ENCODE measurements around the gene PFDN4. TPM values are rescaled to one million over a fixed set of nuclear protein-coding genes. Genes with fewer than 3 reads are reported as not detected.

The PFDN4 gene
- total RNA-seq, 2 donors from 2014 or later: 72.7 to 89.8 TPM

GRCh38 chr20:54212871-54213270 is 5.0 kb downstream of the PFDN4 start:
- peaks cover 56% of the 10 kb centered on the region for H3K36me3 Mint-ChIP-seq (ENCODE audit: low read depth)
- H3K4me1 ChIP-seq (ENCODE audit: control insufficient read depth, insufficient read depth, low read length): peaks cover 10% of the 10 kb centered on the region
- no peak overlapping the region for H3K4me3 Mint-ChIP-seq
- no peak for DNase-seq
- H3K9me3 ChIP-seq (ENCODE audit: control insufficient read depth, low read length): peaks cover 7% of the 10 kb centered on the region
- H3K9me3 Mint-ChIP-seq: no peaks in the 10 kb centered on the region
- no peaks in the 10 kb centered on the region for H3K27me3 Mint-ChIP-seq (ENCODE audit: insufficient read depth)
- no peak overlapping the region for H3K27ac Mint-ChIP-seq
- H3K27me3 ChIP-seq (ENCODE audit: control insufficient read depth, insufficient read depth, low read length, poor library complexity, severe bottlenecking): no peaks in the 10 kb centered on the region
- 95 to 100% methylated on average over 1 to 3 of the region's 3 CpGs for WGBS, 2 experiments (ENCODE audit: insufficient coverage in 1 of 2, insufficient read length in 1 of 2)
- H3K4me3 ChIP-seq (ENCODE audit: low read length): no peak overlapping the region
- H3K4me1 Mint-ChIP-seq: peaks cover 16% of the 10 kb centered on the region
- H3K27ac ChIP-seq (ENCODE audit: low read depth, low read length): no peak overlapping the region
- H3K36me3 ChIP-seq (ENCODE audit: control insufficient read depth, insufficient read depth, low read length): peaks cover 51% of the 10 kb centered on the region
- no peak overlapping the region for H3K9ac ChIP-seq (ENCODE audit: extremely low read depth, low read length, poor library complexity, severe bottlenecking)
- TF ChIP-seq CTCF (conservative IDR thresholded peaks at IDR 0.05): no peak

- H3K4me1 Mint-ChIP-seq: peaks cover 7% of the 10 kb centered on the region
- Histone ChIP-seq H3K36me3 (ENCODE audit: control insufficient read depth, insufficient read depth, low read length) (peaks cover 56% of the 10 kb centered on the region), H3K9me3 (ENCODE audit: control insufficient read depth, low read length) (peaks cover 7% of the 10 kb centered on the region), H3K27me3 (ENCODE audit: control insufficient read depth, insufficient read depth, low read length, poor library complexity, severe bottlenecking) (no peaks in the 10 kb centered on the region), H3K27ac (ENCODE audit: low read depth, low read length) (no peak overlapping the region), H3K9ac (ENCODE audit: extremely low read depth, low read length, poor library complexity, severe bottlenecking) (no peak overlapping the region), H3K4me3 (ENCODE audit: low read length) (no peak overlapping the region), H3K4me1 (ENCODE audit: control insufficient read depth, insufficient read depth, low read length) (peaks cover 5% of the 10 kb centered on the region)
- WGBS, 2 experiments (ENCODE audit: insufficient coverage in 1 of 2, insufficient read length in 1 of 2): 87 to 96% methylated on average over 6 to 8 of the region's 8 CpGs
- H3K27me3 Mint-ChIP-seq (ENCODE audit: insufficient read depth): no peaks in the 10 kb centered on the region
- H3K27ac Mint-ChIP-seq: no peak overlapping the region
- no peak for DNase-seq
- TF ChIP-seq CTCF (conservative IDR thresholded peaks at IDR 0.05): no peak
- H3K9me3 Mint-ChIP-seq: no peaks in the 10 kb centered on the region
- H3K36me3 Mint-ChIP-seq (ENCODE audit: low read depth): peaks cover 61% of the 10 kb centered on the region
- H3K4me3 Mint-ChIP-seq: no peak overlapping the region
These were observed 6.7 kb downstream of the PFDN4 start for GRCh38 chr20:54214566-54214965.

- Histone ChIP-seq H3K27ac (ENCODE audit: low read depth, low read length) (no peak overlapping the region), H3K36me3 (ENCODE audit: control insufficient read depth, insufficient read depth, low read length) (peaks cover 54% of the 10 kb centered on the region), H3K4me1 (ENCODE audit: control insufficient read depth, insufficient read depth, low read length) (no peaks in the 10 kb centered on the region), H3K27me3 (ENCODE audit: control insufficient read depth, insufficient read depth, low read length, poor library complexity, severe bottlenecking) (no peaks in the 10 kb centered on the region), H3K9ac (ENCODE audit: extremely low read depth, low read length, poor library complexity, severe bottlenecking) (no peak overlapping the region), H3K4me3 (ENCODE audit: low read length) (no peak overlapping the region), H3K9me3 (ENCODE audit: control insufficient read depth, low read length) (peaks cover 7% of the 10 kb centered on the region)
- no peaks in the 10 kb centered on the region for H3K27me3 Mint-ChIP-seq (ENCODE audit: insufficient read depth)
- WGBS, 2 experiments (ENCODE audit: insufficient coverage in 1 of 2, insufficient read length in 1 of 2): 76 to 97% methylated on average over 2 to 3 of the region's 3 CpGs
- DNase-seq: no peak
- H3K9me3 Mint-ChIP-seq: no peaks in the 10 kb centered on the region
- peaks cover 61% of the 10 kb centered on the region for H3K36me3 Mint-ChIP-seq (ENCODE audit: low read depth)
- no peak overlapping the region for H3K27ac Mint-ChIP-seq
- H3K4me1 Mint-ChIP-seq: peaks cover under 1% of the 10 kb centered on the region
- TF ChIP-seq CTCF (conservative IDR thresholded peaks at IDR 0.05): no peak
- H3K4me3 Mint-ChIP-seq: no peak overlapping the region
These were observed 7.4 kb downstream of the PFDN4 start for GRCh38 chr20:54215157-54215789.
